Measurements from ENCODE around the gene TBP.

GRCh38 chr6:170561555-170561954, 7.4 kb downstream of the TBP start:
- TF ChIP-seq EZH2 (IDR thresholded peaks at IDR 0.05; ENCODE audit: insufficient read depth, low read length) = no peak
- TF ChIP-seq CTCF (IDR thresholded peaks at IDR 0.05; ENCODE audit: insufficient read depth, low read depth, low read length) = no peak

Measured in astrocyte (in vitro differentiated cells and primary cell).